ENCODE results near the gene AQP12A.
"Not testable (repeated sequence)": the region's sequence is repeated elsewhere in the genome, so short reads cannot be mapped to it uniquely, and the experiment has no call there.

The AQP12A gene

DNA sequence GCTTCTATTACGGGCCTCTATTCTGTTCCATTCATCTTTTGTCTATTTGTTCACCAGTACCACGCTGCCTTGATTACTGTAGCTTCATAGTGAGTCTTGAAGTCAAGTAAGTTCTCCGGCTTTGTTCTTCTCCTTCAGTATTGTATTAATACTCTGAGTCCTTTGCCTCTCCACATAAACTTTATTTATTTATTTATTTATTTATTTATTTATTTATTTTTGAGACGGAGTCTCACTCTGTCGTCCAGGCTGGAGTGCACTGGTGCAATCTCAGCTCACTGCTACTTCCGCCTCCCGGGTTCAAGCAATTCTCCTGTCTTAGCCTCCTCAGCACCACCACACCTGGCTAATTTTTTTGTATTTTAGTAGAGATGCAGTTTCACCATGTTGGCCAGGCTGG, 31.8 kb upstream of the AQP12A start:
- not testable (repeated sequence) for DNase-seq (ENCODE audit: low read depth in 2 of 2)

- DNase-seq (ENCODE audit: low read depth in 2 of 2) = no peak
These were observed 29.0 kb upstream of the AQP12A start for GRCh38 chr2:240662681-240663080.

GRCh38 chr2:240663546-240664190, 28.0 kb upstream of the AQP12A start:
- no peak for DNase-seq (ENCODE audit: low read depth in 2 of 2)

DNA sequence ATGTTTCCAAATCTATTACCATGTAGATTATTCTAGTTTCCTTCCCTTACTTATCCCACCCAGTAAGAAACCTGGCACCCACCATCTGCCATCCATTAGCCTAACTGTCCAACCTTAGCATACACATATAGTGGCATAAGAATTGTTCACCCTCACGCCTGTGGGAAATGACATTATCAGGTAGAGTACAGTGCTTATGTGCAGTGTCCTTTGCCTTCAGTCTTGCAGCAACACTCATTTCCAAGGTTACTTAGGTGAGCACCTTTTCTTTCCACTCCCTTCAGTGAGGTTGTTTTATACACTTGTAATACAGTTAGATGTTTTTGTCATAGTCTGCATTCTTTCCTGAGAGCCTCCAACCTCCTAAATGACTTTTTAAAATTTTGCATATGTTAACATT, 27.0 kb upstream of the AQP12A start:
- DNase-seq (ENCODE audit: low read depth in 2 of 2) = no peak

DNA sequence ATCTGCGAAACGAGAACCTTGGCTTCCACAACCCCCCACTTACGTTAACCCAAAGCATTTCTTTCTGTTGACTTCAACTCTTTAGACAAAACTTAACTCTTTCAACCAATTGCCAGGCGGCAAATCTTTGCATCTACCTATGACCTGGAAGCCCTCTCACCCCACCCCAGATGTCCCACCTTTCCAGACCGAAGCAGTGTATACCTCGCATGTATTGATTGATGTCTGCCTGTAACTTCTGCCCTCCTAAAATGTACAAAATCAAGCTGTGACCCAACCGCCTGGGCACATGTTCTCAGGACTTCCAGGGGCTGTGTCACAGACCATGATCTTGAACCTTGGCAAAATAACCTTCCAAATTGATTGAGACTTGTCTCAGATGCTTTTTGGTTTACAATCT, 21.3 kb upstream of the AQP12A start:
- DNase-seq (ENCODE audit: low read depth in 2 of 2) = no peak

DNA sequence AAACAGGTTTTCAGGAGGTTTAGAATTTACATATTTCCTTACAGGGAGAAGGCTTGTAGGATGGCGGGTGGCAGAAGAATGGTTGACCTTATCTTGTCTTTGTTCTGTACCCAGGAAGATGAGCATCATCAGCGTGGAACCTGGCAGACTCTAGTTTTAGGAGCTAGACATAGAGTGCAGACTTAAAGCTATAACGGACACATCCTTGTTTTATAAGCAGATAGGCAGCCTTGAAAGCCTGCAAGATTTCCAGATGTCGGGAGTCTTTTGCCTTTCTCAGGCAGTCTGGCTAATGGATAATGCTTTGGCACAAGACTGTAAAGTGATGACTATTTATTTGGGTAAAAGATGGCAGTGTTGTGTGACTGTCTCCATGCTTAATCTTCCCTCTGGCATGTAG, 20.7 kb upstream of the AQP12A start:
- DNase-seq (ENCODE audit: low read depth in 2 of 2) = no peak

GRCh38 chr2:240672076-240672700, 19.5 kb upstream of the AQP12A start:
- DNase-seq (ENCODE audit: low read depth in 2 of 2) = no peak

- DNase-seq (ENCODE audit: low read depth in 2 of 2) = no peak
These were observed 18.9 kb upstream of the AQP12A start for GRCh38 chr2:240672701-240673190.

DNA sequence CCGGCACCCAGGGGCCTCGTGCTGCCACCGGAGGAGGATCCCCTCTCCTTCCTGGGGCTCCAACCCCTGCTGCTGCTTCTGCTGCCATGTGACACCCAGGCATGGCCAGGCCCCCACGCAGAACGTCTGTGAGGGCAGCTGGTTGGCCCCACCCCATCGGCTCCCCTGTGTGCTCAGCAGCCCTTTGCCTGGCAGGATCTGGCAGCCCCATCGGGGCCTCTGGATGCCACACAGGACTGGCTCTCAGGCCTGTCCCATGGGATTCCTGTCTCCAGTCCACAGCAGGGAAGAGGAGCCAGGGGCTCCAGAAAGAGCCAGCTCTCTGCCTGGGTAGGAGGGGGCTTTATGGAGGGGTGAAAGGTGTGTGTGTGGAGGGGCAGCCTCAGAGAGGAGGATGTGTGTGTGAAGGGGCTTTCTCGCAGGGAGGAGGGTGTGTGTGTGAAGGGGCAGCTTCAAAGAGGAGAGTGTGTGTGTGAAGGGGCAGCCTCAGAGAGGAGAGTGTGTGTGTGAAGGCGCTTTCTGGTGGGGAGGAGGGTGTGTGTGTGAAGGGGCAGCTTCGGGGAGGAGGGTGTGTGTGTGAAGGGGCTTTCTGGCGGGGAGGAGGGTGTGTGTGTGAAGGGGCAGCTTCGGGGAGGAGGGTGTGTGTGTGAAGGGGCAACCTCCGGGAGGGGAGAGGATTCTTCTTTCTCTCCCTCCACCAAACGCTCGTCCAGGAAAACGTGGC, 17.0 kb upstream of the AQP12A start:
- DNase-seq (ENCODE audit: low read depth in 2 of 2) = not testable (repeated sequence)

GRCh38 chr2:240675345-240675744, 16.3 kb upstream of the AQP12A start:
- DNase-seq (ENCODE audit: low read depth in 2 of 2) = not testable (repeated sequence)

- not testable (repeated sequence) for DNase-seq (ENCODE audit: low read depth in 2 of 2)
These were observed 13.6 kb upstream of the AQP12A start for GRCh38 chr2:240678043-240678442.

DNA sequence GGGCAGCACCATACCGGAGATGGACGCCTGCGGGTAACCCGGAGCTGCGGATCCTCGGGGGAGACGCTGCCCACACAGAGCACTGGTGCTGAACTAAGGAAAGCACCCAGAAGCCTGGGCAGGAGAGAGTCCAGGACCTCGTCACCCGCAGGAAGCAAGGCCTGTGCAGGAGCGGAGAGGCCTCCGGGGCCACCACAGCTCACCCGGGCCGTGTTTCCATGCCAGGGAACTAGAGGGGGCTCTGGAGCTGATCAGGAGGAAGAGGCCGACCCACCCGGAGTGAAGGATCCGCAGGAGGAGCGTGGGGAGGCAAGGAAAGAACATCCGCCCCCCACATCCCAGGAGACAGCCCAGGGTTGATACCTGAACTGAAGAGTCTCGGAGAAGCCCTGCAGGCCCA, 12.8 kb upstream of the AQP12A start:
- DNase-seq (ENCODE audit: low read depth in 2 of 2) = not testable (repeated sequence)

- DNase-seq (ENCODE audit: low read depth in 2 of 2) = not testable (repeated sequence)
These were observed 11.5 kb upstream of the AQP12A start for GRCh38 chr2:240680185-240680584.

GRCh38 chr2:240682431-240683224, 9.0 kb upstream of the AQP12A start, which contains the start of gene AQP12B:
Gene AQP12B (minus strand): TSS chr2:240682885. CDS start chr2:240682837, 48 bp downstream.
- DNase-seq (ENCODE audit: low read depth in 2 of 2) = not testable (repeated sequence)

DNA sequence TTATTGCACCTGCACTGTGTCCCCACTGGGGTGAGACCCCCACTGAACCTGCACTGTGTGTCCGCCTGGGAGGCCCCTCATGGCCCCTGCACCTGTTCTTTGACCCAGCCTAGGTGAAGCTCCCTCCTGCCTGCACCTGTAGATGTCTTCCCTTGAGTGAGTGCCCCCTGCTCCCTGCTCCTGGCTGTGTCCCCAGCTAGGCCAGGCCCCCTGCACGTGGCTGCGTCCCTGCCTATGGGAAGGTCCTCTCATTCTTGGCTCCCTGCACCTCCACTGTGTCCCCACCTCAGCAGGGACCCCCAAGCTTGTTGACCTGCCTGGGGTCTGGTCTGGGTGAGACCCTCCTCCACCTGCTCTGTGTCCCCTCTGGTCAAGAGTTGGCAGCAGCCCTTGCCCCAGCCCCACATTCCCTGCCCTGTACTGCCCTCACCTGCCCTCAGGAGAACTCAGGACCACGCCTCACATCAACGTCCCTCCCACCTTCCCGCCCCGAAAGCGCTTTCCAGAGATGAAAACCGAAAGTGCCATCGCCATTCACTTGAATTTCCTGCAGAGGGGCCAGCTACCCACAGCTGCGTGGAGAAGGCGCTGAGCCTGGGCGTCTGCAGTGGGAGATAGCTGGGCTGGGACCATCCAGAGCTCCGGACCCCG, 8.2 kb upstream of the AQP12A start:
- DNase-seq (ENCODE audit: low read depth in 2 of 2) = not testable (repeated sequence)

GRCh38 chr2:240683980-240684728, 7.5 kb upstream of the AQP12A start:
- DNase-seq (ENCODE audit: low read depth in 2 of 2) = not testable (repeated sequence)

- DNase-seq (ENCODE audit: low read depth in 2 of 2) = no peak
These were observed 5.8 kb upstream of the AQP12A start for GRCh38 chr2:240685771-240686371.

DNA sequence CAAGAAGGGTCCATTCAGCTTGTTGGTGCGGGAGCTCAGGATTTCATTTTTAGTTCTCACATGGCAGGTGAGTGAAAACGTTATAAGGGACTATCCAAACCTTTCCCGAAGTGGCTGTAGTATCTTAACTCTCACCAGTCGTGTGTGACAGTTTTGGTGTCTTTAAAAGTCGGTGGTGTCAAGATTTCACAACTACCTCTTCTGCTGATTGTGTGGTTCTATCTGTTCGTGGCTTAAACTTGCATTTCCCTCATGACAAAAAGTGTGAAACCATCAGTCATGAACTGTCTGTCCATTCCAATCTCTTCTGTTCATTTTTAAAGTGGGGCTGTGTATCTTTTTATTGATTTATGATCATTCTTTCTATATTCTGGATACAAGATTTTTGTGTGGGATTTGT, 5.2 kb upstream of the AQP12A start:
- DNase-seq (ENCODE audit: low read depth in 2 of 2) = no peak

DNA sequence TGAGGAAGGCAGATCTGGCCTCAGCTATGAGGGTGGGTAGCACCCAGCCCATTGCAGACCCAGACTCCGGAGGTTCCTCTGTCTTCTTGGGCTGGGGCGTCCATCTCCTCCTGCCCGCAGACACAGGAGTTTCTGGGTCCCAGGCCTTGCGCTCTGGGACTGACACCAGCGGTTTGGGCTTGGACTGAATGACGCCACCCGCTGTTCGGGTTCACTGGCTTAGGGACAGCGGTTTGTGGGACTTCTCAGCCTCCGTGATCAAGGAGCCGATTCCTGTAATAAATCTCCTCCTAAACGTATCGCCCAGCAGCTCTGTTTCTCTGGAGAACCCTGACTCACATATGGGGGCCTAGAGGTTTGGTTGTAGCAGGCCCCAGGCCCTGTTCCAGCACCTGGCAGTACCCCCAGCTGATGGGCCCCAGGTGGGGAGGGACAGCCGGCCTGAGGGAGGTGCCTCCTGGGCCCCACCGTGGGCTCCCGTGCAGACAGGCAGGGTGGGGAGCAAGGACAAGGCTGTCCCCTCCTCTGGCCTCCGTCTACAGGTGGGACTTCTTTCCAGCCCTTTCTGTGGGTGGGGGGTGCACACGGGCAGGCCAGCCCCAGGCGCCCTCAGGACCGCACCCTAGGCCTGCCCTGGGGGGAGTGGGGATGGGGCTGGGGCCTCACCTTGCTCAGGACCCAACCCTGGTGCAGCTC, 4.5 kb upstream of the AQP12A start:
- DNase-seq (ENCODE audit: low read depth in 2 of 2) = no peak
